ENCODE measurements around the gene ENOX1. TPM values are rescaled to one million over a fixed set of nuclear protein-coding genes. Genes with fewer than 3 reads are reported as not detected.

ENOX1 gene
- total RNA-seq, 2 donors from 2014 or later = 0.14 to 11.7 TPM

DNA sequence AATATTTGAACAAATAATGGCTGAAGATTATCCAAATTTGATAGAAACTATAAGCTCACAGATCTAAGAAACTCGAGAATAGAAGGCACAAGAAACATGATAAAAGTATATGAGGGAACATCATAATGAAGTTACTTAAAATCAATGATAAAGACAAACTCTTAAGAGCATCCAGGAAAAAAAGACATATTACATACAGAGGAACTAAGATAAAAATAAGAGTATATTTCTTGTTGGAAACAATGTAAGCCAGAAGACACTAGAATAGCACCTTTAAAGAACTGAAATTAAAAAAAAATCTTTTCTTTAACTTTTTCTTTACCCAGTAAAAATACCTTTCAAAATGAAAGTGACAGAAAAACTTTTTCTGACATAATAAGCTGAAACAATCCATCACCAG is 407.0 kb downstream of the ENOX1 start:
- no peak overlapping the region for H3K27ac Mint-ChIP-seq
- no peaks in the 10 kb centered on the region for H3K4me1 Mint-ChIP-seq (ENCODE audit: low read depth in 2 of 2)
- H3K36me3 Mint-ChIP-seq = peaks cover 14% of the 10 kb centered on the region
- peaks cover 4% of the 10 kb centered on the region for H3K9me3 Mint-ChIP-seq
- H3K27me3 Mint-ChIP-seq = peaks cover 18 to 28% of the 10 kb centered on the region in 2 donors
- DNase-seq (ENCODE audit: low spot score) (no peak), ATAC-seq (no peak)
- no peak overlapping the region for H3K4me3 Mint-ChIP-seq

DNA sequence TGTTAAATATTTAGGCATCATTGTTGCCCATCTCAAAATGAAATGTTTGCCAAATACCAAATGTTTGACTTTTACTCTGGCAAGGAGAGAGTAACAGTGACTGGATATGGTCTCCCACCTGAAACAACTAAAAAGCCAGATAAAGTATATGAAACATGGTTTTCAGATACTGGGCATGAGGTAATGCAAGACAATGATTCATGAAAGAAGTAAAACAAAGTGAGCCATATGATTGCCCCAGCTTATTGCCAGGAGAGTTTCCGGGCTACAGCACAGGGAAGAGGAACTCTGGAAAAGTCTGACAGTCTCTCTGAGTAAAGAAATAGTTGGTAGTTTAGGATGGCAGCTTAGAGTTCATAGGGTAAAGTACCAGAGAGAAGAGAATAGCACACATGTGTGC is 408.8 kb downstream of the ENOX1 start:
- Mint-ChIP-seq H3K4me3 (no peak overlapping the region), H3K36me3 (peaks cover 14% of the 10 kb centered on the region), H3K9me3 (peaks cover 4% of the 10 kb centered on the region), H3K27ac (no peak overlapping the region), H3K27me3 (peaks cover 16 to 28% of the 10 kb centered on the region in 2 donors), H3K4me1 (ENCODE audit: low read depth in 2 of 2) (no peaks in the 10 kb centered on the region)
- ATAC-seq = no peak
- no peak for DNase-seq (ENCODE audit: low spot score)

DNA sequence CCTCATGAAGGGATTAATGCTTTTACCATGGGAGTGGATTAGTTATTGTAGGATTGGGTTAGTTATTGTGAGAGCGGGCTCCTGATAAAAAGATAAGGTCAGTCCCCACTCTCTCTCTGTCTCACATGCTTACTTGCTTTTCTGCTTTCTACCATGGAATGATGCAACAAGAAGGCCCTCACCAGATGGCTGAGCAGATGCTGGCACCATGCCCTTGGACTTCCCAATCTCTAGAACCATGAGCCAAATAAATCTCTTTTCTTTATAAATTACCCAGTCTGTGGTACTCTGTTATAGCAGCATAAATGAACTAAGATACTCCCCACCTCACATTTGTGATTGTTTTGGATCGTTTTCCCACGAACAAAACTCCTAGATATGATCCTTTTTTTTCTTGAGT is 409.6 kb downstream of the ENOX1 start:
- ATAC-seq = no peak
- H3K27ac Mint-ChIP-seq = no peak overlapping the region
- H3K27me3 Mint-ChIP-seq = peaks cover 16 to 22% of the 10 kb centered on the region in 2 donors
- peaks cover 14% of the 10 kb centered on the region for H3K36me3 Mint-ChIP-seq
- H3K4me1 Mint-ChIP-seq (ENCODE audit: low read depth in 2 of 2) = no peaks in the 10 kb centered on the region
- no peak for DNase-seq (ENCODE audit: low spot score)
- peaks cover 4% of the 10 kb centered on the region for H3K9me3 Mint-ChIP-seq
- no peak overlapping the region for H3K4me3 Mint-ChIP-seq

GRCh38 chr13:43376596-43376995 is 410.2 kb downstream of the ENOX1 start:
- Mint-ChIP-seq H3K36me3 (peaks cover 14% of the 10 kb centered on the region), H3K27ac (no peak overlapping the region), H3K9me3 (peaks cover 4% of the 10 kb centered on the region), H3K4me3 (no peak overlapping the region), H3K4me1 (ENCODE audit: low read depth in 2 of 2) (no peaks in the 10 kb centered on the region), H3K27me3 (peaks cover 16 to 20% of the 10 kb centered on the region in 2 donors)
- ATAC-seq (peak in 1 of 2 donors; percentile 32), DNase-seq (ENCODE audit: low spot score) (no peak)

DNA sequence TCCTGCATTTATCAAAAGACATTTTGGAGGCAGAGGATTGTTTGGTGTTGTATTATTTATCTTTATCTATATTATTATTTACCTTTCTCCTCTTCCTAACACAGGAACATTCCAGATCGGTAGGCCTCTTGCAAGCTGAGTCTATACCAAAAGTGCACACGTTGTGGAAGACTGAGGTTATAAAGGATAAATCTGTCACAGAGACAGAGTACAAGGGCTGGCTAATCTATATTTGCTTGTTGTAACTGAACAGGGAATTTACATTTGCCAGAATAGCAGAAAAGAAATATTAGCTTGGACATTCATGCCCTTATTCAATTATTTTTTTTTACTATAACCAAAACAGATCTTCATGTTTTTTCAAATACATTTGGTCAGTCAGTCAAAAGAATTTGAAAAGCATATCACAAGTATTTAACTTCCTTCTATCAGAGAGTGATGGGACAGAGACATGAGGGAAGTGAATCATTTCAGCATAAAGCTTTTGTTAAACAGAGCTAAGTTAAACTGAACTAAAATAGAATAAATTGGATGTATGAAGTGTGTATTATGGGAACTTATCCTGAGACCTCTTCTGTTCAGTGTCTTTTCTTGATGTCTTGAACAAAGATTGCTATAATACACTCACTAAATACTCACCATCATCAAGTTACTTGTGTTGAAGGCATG is 410.8 kb downstream of the ENOX1 start:
- Mint-ChIP-seq H3K27me3 (peaks cover 16 to 20% of the 10 kb centered on the region in 2 donors), H3K4me1 (ENCODE audit: low read depth in 2 of 2) (no peaks in the 10 kb centered on the region), H3K36me3 (peaks cover 14% of the 10 kb centered on the region), H3K9me3 (peaks cover 4% of the 10 kb centered on the region), H3K4me3 (no peak overlapping the region), H3K27ac (no peak overlapping the region)
- DNase-seq (ENCODE audit: low spot score) = no peak
- ATAC-seq = no peak

DNA sequence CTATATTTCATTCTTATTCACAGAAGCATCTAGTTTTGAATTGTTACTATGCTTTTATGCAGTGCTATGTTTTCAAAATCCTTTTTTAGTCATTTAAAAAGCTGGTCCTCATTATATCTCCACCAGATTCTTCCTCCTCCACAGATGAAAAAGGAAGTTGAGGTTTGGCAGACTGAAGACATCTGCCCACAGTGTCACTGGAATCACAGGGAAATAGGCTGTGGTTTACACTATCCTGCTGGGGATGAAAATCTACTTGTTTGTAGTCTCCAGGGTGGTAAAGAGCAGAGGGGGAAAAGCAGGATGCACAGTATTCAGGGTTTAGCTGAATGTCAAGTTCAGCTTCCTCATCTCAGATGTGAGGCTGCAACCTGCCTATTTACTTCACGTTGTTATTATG is 412.2 kb downstream of the ENOX1 start:
- Mint-ChIP-seq H3K27ac (no peak overlapping the region), H3K4me3 (no peak overlapping the region), H3K36me3 (peaks cover 11% of the 10 kb centered on the region), H3K27me3 (peaks cover 14 to 16% of the 10 kb centered on the region in 2 donors), H3K4me1 (ENCODE audit: low read depth in 2 of 2) (no peaks in the 10 kb centered on the region), H3K9me3 (peaks cover 4% of the 10 kb centered on the region)
- DNase-seq (ENCODE audit: low spot score) = no peak
- ATAC-seq = no peak

- H3K4me1 Mint-ChIP-seq (ENCODE audit: low read depth in 2 of 2) = peaks cover 0 to 1% of the 10 kb centered on the region in 2 donors
Measured at GRCh38 chr13:43373400-43373799, 413.4 kb downstream of the ENOX1 start.

DNA sequence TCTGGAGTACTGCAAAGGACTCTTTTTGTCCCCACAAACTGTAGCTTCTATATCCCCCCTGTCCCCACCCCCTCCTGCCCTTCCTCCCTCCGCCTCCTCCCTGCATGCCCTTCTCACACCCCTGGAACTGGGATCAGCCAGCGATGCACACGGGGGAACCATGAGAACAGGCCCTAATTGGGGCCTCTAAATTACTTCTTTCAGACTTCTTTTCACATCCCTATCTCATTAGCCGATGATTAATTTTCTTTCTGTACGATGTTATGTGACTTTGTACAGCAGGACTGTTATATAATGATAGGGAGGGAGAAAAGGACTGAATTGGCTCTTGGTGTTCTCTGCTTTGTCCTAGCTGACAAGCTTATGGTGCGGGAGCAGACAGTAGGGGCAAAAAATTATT is 415.9 kb downstream of the ENOX1 start:
- no peak overlapping the region for H3K4me3 Mint-ChIP-seq
- no peaks in the 10 kb centered on the region for H3K36me3 Mint-ChIP-seq
- no peaks in the 10 kb centered on the region for H3K27me3 Mint-ChIP-seq
- H3K27ac Mint-ChIP-seq = no peak overlapping the region
- H3K4me1 Mint-ChIP-seq (ENCODE audit: low read depth in 2 of 2) = peaks cover 6 to 9% of the 10 kb centered on the region in 2 donors
- no peaks in the 10 kb centered on the region for H3K9me3 Mint-ChIP-seq
- no peak for DNase-seq (ENCODE audit: low spot score)
- ATAC-seq = no peak

More at GRCh38 chr13:43373400-43373799, 413.4 kb downstream of the ENOX1 start:
- Mint-ChIP-seq H3K4me3 (no peak overlapping the region), H3K9me3 (no peaks in the 10 kb centered on the region), H3K27ac (no peak overlapping the region), H3K27me3 (peaks cover 4 to 8% of the 10 kb centered on the region in 2 donors), H3K36me3 (no peaks in the 10 kb centered on the region)
- ATAC-seq = no peak
- no peak for DNase-seq (ENCODE audit: low spot score)

DNA sequence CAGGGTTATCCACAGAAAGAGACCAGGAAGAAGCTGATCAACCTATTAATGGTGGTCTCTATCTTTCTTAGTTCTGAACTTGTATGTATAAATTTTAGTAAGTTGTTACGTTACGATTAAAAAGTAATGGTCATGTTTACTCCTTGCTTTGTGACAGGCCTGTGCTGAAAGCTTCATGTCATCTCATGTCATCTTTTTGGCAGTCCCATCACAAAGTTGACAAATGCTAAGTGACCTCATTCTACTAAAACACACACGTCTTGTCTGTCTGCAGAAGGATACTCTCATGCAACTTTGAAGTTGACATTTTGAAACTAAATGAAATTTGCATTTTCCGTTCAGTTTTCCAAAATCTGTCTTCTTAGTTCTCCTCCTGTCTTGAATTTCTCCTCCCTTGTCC is 417.5 kb downstream of the ENOX1 start:
- Mint-ChIP-seq H3K27me3 (no peaks in the 10 kb centered on the region), H3K27ac (no peak overlapping the region), H3K4me3 (no peak overlapping the region), H3K36me3 (no peaks in the 10 kb centered on the region), H3K4me1 (ENCODE audit: low read depth in 2 of 2) (peaks cover 6 to 9% of the 10 kb centered on the region in 2 donors), H3K9me3 (no peaks in the 10 kb centered on the region)
- ATAC-seq (no peak), DNase-seq (ENCODE audit: low spot score) (no peak)

DNA sequence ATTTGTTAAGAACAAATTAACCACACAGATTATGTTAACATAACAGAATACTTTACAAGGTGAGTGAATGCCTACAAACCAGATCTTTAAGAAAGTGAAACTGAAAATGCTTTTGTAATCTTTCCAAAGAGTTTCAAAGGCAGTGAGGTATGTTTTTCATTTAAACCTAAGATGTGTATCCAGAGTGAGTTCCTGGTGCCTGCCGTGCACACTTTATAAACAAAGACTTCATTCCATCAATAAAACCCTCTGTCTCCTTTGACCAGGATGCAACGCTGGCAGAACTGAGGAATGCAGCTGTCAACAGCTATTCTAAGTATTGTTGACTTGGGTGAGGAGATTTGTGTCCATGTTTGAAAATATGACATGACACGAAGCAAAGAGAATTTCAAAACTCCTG is 418.8 kb downstream of the ENOX1 start:
- peaks cover 6 to 9% of the 10 kb centered on the region in 2 donors for H3K4me1 Mint-ChIP-seq (ENCODE audit: low read depth in 2 of 2)
- ATAC-seq = no peak
- DNase-seq (ENCODE audit: low spot score) = no peak
- no peaks in the 10 kb centered on the region for H3K9me3 Mint-ChIP-seq
- peak overlapping the region; percentile 32 for H3K4me3 Mint-ChIP-seq
- no peaks in the 10 kb centered on the region for H3K36me3 Mint-ChIP-seq
- no peaks in the 10 kb centered on the region for H3K27me3 Mint-ChIP-seq
- H3K27ac Mint-ChIP-seq = no peak overlapping the region

GRCh38 chr13:43365039-43365344 is 421.8 kb downstream of the ENOX1 start:
- H3K4me3 Mint-ChIP-seq = no peak overlapping the region
- DNase-seq (ENCODE audit: low spot score) (no peak), ATAC-seq (no peak)
- H3K27ac Mint-ChIP-seq = no peak overlapping the region
- H3K27me3 Mint-ChIP-seq = no peaks in the 10 kb centered on the region
- H3K36me3 Mint-ChIP-seq = no peaks in the 10 kb centered on the region
- no peaks in the 10 kb centered on the region for H3K9me3 Mint-ChIP-seq
- peaks cover 6 to 9% of the 10 kb centered on the region in 2 donors for H3K4me1 Mint-ChIP-seq (ENCODE audit: low read depth in 2 of 2)

- peaks cover 6 to 9% of the 10 kb centered on the region in 2 donors for H3K4me1 Mint-ChIP-seq (ENCODE audit: low read depth in 2 of 2)
- no peak overlapping the region for H3K27ac Mint-ChIP-seq
- no peak overlapping the region for H3K4me3 Mint-ChIP-seq
- H3K27me3 Mint-ChIP-seq = no peaks in the 10 kb centered on the region
- ATAC-seq (peak in 1 of 2 donors; percentile 29), DNase-seq (ENCODE audit: low spot score) (no peak)
- H3K9me3 Mint-ChIP-seq = no peaks in the 10 kb centered on the region
- H3K36me3 Mint-ChIP-seq = no peaks in the 10 kb centered on the region
Measured at GRCh38 chr13:43364210-43365038, 422.3 kb downstream of the ENOX1 start.

GRCh38 chr13:43363156-43363953 is 423.4 kb downstream of the ENOX1 start:
- H3K27me3 Mint-ChIP-seq = no peaks in the 10 kb centered on the region
- no peaks in the 10 kb centered on the region for H3K9me3 Mint-ChIP-seq
- DNase-seq (ENCODE audit: low spot score) = no peak
- no peaks in the 10 kb centered on the region for H3K36me3 Mint-ChIP-seq
- peaks cover 6 to 7% of the 10 kb centered on the region in 2 donors for H3K4me1 Mint-ChIP-seq (ENCODE audit: low read depth in 2 of 2)
- no peak for ATAC-seq
- H3K4me3 Mint-ChIP-seq = no peak overlapping the region
- no peak overlapping the region for H3K27ac Mint-ChIP-seq

- H3K27me3 Mint-ChIP-seq = no peaks in the 10 kb centered on the region
- H3K4me3 Mint-ChIP-seq = no peak overlapping the region
- no peaks in the 10 kb centered on the region for H3K9me3 Mint-ChIP-seq
- no peaks in the 10 kb centered on the region for H3K36me3 Mint-ChIP-seq
- H3K27ac Mint-ChIP-seq = no peak overlapping the region
- no peak for ATAC-seq
- peaks cover 0 to 2% of the 10 kb centered on the region in 2 donors for H3K4me1 Mint-ChIP-seq (ENCODE audit: low read depth in 2 of 2)
- no peak for DNase-seq (ENCODE audit: low spot score)
Measured at GRCh38 chr13:43362556-43362955, 424.2 kb downstream of the ENOX1 start.

Measured in natural killer cell treated with Interleukin-12 subunit alpha and Interleukin-12 subunit beta and Interleukin-15 and Interleukin-18, amount 100 ng/mL, for 72 hours (primary cell).